HUES64 (cell line): ENCODE data around the gene TCHH. TPM values are rescaled to one million over a fixed set of nuclear protein-coding genes. Genes with fewer than 3 reads are reported as not detected.

Experiments used
- H3K27ac ChIP-seq: 2 replicates; pipeline ENCODE4 v1.7.0; 2013; ENCODE audit warnings: low read depth, low read length, inconsistent platforms
- H3K27me3 ChIP-seq: 2 replicates; pipeline ENCODE4 v1.6.1; 2013; ENCODE audit warnings: mild to moderate bottlenecking, low read length; ENCODE audit not compliant: insufficient read depth
- H3K36me3 ChIP-seq: 2 replicates; pipeline ENCODE4 v1.6.1; 2013; ENCODE audit warnings: mild to moderate bottlenecking, low read length; ENCODE audit not compliant: insufficient read depth
- H3K4me1 ChIP-seq: 2 replicates; pipeline ENCODE4 v1.6.1; 2013; ENCODE audit warnings: mild to moderate bottlenecking, low read length, moderate library complexity; ENCODE audit not compliant: insufficient read depth
- H3K4me3 ChIP-seq: 2 replicates; pipeline ENCODE4 v1.5.1; 2013; ENCODE audit warnings: mild to moderate bottlenecking, low read length, moderate library complexity
- H3K9ac ChIP-seq: 2 replicates; pipeline ENCODE4 v1.6.1; 2013; ENCODE audit warnings: mild to moderate bottlenecking, low read depth, low read length
- H3K9me3 ChIP-seq: 2 replicates; pipeline ENCODE4 v1.6.1; 2013; ENCODE audit warnings: low read depth, low read length; ENCODE audit not compliant: insufficient read depth
- WGBS: fragments of 150-250, 120-280 bp; methylation state at CpG from one replicate; pipeline ENCODE4 v1.1.7; 2013; ENCODE audit warnings: missing lambda C conversion rate; 5-methylcytosine and 5-hydroxymethylcytosine counted together
- polyA plus RNA-seq, 2 experiments: library from polyadenylated mRNA; stranded (reverse); fragments of 50-300 nt; gene quantifications; one replicate each; pipeline ENCODE4 v1.2.3, GENCODE V29; 2013

Gene TCHH, protein sequence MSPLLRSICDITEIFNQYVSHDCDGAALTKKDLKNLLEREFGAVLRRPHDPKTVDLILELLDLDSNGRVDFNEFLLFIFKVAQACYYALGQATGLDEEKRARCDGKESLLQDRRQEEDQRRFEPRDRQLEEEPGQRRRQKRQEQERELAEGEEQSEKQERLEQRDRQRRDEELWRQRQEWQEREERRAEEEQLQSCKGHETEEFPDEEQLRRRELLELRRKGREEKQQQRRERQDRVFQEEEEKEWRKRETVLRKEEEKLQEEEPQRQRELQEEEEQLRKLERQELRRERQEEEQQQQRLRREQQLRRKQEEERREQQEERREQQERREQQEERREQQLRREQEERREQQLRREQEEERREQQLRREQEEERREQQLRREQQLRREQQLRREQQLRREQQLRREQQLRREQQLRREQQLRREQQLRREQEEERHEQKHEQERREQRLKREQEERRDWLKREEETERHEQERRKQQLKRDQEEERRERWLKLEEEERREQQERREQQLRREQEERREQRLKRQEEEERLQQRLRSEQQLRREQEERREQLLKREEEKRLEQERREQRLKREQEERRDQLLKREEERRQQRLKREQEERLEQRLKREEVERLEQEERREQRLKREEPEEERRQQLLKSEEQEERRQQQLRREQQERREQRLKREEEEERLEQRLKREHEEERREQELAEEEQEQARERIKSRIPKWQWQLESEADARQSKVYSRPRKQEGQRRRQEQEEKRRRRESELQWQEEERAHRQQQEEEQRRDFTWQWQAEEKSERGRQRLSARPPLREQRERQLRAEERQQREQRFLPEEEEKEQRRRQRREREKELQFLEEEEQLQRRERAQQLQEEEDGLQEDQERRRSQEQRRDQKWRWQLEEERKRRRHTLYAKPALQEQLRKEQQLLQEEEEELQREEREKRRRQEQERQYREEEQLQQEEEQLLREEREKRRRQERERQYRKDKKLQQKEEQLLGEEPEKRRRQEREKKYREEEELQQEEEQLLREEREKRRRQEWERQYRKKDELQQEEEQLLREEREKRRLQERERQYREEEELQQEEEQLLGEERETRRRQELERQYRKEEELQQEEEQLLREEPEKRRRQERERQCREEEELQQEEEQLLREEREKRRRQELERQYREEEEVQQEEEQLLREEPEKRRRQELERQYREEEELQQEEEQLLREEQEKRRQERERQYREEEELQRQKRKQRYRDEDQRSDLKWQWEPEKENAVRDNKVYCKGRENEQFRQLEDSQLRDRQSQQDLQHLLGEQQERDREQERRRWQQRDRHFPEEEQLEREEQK (N-terminal part only)
- polyA plus RNA-seq (2013, experiment 1 of 2): 0.05 TPM
- 0.06 TPM for polyA plus RNA-seq (2013, experiment 2 of 2)

DNA sequence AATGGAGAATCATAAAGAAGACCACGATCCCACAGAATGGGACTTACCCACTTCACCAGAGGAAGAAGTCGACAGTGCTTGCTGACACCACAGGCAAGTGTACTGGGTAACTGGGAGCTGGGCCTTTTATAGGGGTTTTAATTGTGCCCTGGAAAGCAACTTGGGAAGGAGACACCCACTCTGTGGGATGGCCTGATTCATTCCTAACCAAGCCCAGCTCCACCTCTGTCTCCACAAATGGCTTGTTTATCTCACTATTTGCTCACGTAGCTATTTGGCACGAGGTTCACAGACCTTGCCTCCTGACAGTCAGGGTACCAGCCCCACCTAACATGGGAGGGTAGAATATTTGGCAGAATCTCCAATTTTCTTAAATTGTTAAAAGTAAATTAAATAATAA, at the start of gene TCHH:
TSS of gene TCHH (minus strand) at position 101 of the 400 bp plus-strand sequence. CDS start 1,364 bp downstream, outside the sequence.
- Histone ChIP-seq H3K4me3 (no peak within 1 kb of the TSS), H3K27me3 (peaks cover 83% of the 10 kb centered on the region)

DNA sequence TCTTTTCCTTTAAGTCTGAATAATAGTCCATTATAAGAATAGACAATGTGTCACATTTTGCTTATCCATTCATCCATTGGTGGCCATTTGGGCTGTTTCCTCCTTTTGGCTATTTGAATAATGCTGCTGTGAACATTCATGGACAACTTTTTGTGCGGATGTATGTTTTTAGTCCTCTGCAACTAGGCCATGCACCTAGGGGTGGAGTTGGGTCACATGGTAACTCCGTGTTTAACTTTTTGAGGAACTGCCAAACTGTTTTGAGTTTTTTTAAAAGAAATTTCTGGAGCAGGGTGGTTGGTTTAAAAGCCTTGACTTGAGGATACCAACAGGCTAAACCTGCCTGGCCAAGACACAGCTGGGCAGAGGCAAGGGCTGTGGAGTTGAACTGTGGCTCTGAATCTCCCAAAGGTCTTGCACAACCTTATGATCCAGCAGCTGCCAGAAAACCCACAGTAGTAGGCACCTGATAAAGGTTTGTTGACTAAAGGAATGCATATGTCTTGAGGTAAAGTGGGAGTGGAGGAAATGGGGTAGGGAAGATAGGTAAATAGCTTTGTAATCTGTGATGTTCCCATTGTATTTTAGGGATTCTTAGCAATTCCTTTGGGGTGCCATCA, 49.4 kb upstream of the TCHH start:
- Histone ChIP-seq H3K36me3 (no peaks in the 10 kb centered on the region), H3K9ac (no peak overlapping the region), H3K27me3 (no peaks in the 10 kb centered on the region), H3K9me3 (peaks cover 22% of the 10 kb centered on the region), H3K4me1 (no peaks in the 10 kb centered on the region), H3K4me3 (no peak overlapping the region), H3K27ac (no peak overlapping the region)
- 47% methylated on average over 2 of the region's 2 CpGs for WGBS

More for the DNA sequence above, at the start of gene TCHH:
- Histone ChIP-seq H3K9ac (no peak within 1 kb of the TSS), H3K4me1 (peaks cover 5% of the 10 kb centered on the region; the same call in 1 of the 2 replicates), H3K27ac (no peak within 1 kb of the TSS), H3K9me3 (peaks cover 29% of the 10 kb centered on the region; the same call in 1 of the 2 replicates), H3K36me3 (no peaks in the 10 kb centered on the region)
- 56% methylated on average over 4 of the region's 4 CpGs for WGBS

DNA sequence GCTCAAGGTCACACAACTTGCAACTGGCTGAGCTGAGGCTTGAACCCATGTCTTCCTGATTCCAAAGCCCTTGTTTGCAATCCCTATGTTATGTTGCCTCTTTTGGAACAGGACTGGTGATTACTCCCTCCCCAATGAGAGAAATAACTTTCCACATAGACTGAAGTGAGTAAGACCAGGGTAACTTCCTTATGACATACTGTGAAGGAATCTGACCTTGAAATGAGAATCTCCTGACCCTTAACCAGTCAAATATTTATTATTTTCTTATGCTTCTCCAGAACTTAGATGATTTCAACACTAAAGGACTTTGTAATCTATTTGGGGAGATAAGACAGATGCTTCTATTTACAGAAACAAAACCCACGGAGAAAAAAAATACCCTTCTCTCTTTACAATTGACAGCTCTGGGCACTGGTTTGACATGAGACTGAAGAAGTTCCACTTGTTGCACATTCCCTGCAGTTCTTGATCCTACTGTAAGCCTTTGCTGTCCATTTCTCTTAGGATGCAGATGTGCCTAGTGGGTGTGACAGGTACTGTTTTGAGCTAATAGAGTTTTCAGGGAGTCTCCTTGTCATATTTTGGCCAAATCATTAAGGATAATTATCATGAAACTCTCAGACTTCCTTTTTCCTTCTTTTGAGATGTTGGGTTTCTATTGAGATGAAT, 47.7 kb upstream of the TCHH start:
- Histone ChIP-seq H3K27ac (no peak overlapping the region), H3K9ac (no peak overlapping the region), H3K4me3 (no peak overlapping the region), H3K9me3 (peaks cover 19% of the 10 kb centered on the region), H3K4me1 (no peaks in the 10 kb centered on the region), H3K27me3 (no peaks in the 10 kb centered on the region), H3K36me3 (no peaks in the 10 kb centered on the region)
- 93% methylated on average over 1 of the region's 1 CpG for WGBS

GRCh38 chr1:152160576-152160975, 45.3 kb upstream of the TCHH start:
- no peaks in the 10 kb centered on the region for H3K4me1 ChIP-seq
- 53% methylated on average over 3 of the region's 3 CpGs for WGBS
- no peak overlapping the region for H3K27ac ChIP-seq
- peaks cover 23% of the 10 kb centered on the region for H3K9me3 ChIP-seq
- H3K27me3 ChIP-seq: no peaks in the 10 kb centered on the region
- H3K36me3 ChIP-seq: no peaks in the 10 kb centered on the region
- H3K9ac ChIP-seq: no peak overlapping the region
- no peak overlapping the region for H3K4me3 ChIP-seq

GRCh38 chr1:152159144-152159543, 43.9 kb upstream of the TCHH start, which contains the start of gene RPTN:
TSS of gene RPTN (minus strand) at chr1:152159228. CDS start at chr1:152157889, 1,339 bp downstream.
- Histone ChIP-seq H3K27ac (no peak within 1 kb of the TSS), H3K27me3 (no peaks in the 10 kb centered on the region), H3K36me3 (no peaks in the 10 kb centered on the region), H3K4me3 (no peak within 1 kb of the TSS), H3K9me3 (peaks cover 25% of the 10 kb centered on the region), H3K4me1 (no peaks in the 10 kb centered on the region), H3K9ac (no peak within 1 kb of the TSS)
- WGBS: 60% methylated on average over 1 of the region's 1 CpG

GRCh38 chr1:152153996-152154395, 38.8 kb upstream of the TCHH start:
- Histone ChIP-seq H3K9me3 (peaks cover 53% of the 10 kb centered on the region), H3K36me3 (no peaks in the 10 kb centered on the region), H3K27ac (no peak overlapping the region), H3K27me3 (no peaks in the 10 kb centered on the region), H3K4me3 (no peak overlapping the region), H3K9ac (no peak overlapping the region), H3K4me1 (no peaks in the 10 kb centered on the region)
- WGBS: 77% methylated on average over 3 of the region's 3 CpGs

DNA sequence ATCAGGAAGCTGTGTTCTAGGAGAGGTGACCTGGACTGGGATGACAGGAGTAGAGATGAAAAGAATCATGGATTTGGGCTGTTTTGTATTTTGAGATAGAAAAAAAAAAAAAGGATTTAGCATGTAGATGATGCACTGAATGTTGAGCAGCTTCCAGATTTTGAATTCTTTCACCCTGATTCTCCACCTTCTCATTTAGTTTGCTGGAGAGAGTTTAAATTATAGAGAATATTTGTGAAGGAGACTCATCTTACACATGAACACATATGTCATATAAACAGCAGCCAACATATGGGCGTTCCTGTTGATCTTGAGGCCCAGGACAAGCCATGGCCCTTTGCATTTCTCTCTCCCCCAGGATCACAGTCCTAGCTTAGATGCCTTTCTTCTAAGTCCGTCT, 36.4 kb upstream of the TCHH start:
- Histone ChIP-seq H3K27me3 (no peaks in the 10 kb centered on the region), H3K36me3 (no peaks in the 10 kb centered on the region), H3K27ac (no peak overlapping the region), H3K9ac (no peak overlapping the region), H3K4me1 (no peaks in the 10 kb centered on the region), H3K4me3 (no peak overlapping the region), H3K9me3 (peaks cover 73% of the 10 kb centered on the region)
- 47% methylated on average over 2 of the region's 2 CpGs for WGBS

- no peak overlapping the region for H3K27ac ChIP-seq
- H3K27me3 ChIP-seq: no peaks in the 10 kb centered on the region
- no peak overlapping the region for H3K4me3 ChIP-seq
- no peaks in the 10 kb centered on the region for H3K36me3 ChIP-seq
- H3K9ac ChIP-seq: no peak overlapping the region
- no peaks in the 10 kb centered on the region for H3K4me1 ChIP-seq
- peaks cover 62% of the 10 kb centered on the region for H3K9me3 ChIP-seq
- 25% methylated on average over 1 of the region's 1 CpG for WGBS
Observed at GRCh38 chr1:152148981-152149380, 33.7 kb upstream of the TCHH start.

- Histone ChIP-seq H3K4me3 (no peak overlapping the region), H3K9me3 (peaks cover 57% of the 10 kb centered on the region), H3K4me1 (no peaks in the 10 kb centered on the region), H3K9ac (no peak overlapping the region), H3K36me3 (no peaks in the 10 kb centered on the region), H3K27me3 (no peaks in the 10 kb centered on the region), H3K27ac (no peak overlapping the region)
- 51% methylated on average over 3 of the region's 3 CpGs for WGBS
Observed at GRCh38 chr1:152148051-152148450, 32.8 kb upstream of the TCHH start.

DNA sequence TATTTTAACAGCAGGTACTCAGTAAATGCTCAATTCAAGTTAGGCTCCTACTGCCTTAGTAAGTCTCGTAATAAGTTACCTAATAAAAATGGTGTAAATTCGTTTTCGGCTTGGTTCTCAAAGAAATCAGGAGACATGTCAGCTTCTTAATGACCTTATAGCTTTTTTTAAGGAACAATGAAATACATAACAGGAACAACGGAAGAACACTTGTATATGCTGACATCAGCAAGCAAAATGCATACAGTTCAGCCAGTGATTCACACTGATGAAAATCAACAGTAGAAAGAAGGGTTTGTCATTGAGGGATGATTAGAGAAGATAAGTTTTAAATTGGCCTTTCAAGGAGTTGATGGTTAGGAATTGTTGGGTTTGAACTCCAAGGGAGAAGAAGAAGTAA, 30.5 kb upstream of the TCHH start:
- no peak overlapping the region for H3K4me3 ChIP-seq

More for the DNA sequence above, 30.5 kb upstream of the TCHH start:
- WGBS: 71% methylated on average over 4 of the region's 4 CpGs
- Histone ChIP-seq H3K36me3 (no peaks in the 10 kb centered on the region), H3K27me3 (no peaks in the 10 kb centered on the region), H3K9me3 (peaks cover 49% of the 10 kb centered on the region), H3K27ac (no peak overlapping the region), H3K4me1 (no peaks in the 10 kb centered on the region), H3K9ac (no peak overlapping the region)
